ENCODE results near the gene RMRP. TPM values are rescaled to one million over a fixed set of nuclear protein-coding genes. Genes with fewer than 3 reads are reported as not detected.
"Not testable (repeated sequence)": the region's sequence is repeated elsewhere in the genome, so short reads cannot be mapped to it uniquely, and the experiment has no call there.

The RMRP gene
- total RNA-seq, 2 donors from 2014 or later = 18,238 to 21,166 TPM

DNA sequence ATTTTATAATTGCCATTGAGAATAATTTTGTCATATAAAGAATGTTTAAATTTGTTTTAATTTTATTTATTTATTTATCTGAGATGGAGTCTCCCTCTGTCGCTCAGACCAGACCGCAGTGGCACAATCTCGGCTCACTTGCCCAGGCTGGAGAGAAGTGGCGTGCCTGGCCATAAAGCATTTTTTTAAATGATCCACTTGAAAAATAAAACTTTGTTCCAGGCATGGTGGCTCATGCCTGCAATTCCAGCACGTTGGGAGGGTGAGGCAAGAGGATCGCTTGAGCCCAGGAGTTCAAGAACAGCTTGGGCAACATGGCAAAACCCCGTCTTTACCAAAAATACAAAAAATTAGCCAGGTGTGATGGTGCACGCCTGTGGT is 5.0 kb downstream of the RMRP start:
- intact Hi-C loops (cut with DNase I) = no loop called here
- DNase-seq (ENCODE audit: low spot score) = no peak

GRCh38 chr9:35651956-35652828 is 5.6 kb downstream of the RMRP start:
- no peak for DNase-seq (ENCODE audit: low spot score)
- intact Hi-C loops (cut with DNase I) = no loop called here

GRCh38 chr9:35650341-35651158 is 7.3 kb downstream of the RMRP start, which contains the start of gene SIT1:
Gene SIT1 (minus strand): TSS chr9:35650931. CDS start chr9:35650853, 78 bp downstream.
- intact Hi-C loops (cut with DNase I) = no loop called here
- no peak for DNase-seq (ENCODE audit: low spot score)

- intact Hi-C loops (cut with DNase I) = loop anchor here in 1 of 2 donors (5.0 kb wide), 1 partner anchor 37 kb away; no protein-coding TSS in a partner anchor
- DNase-seq (ENCODE audit: low spot score) = no peak
These were observed 8.1 kb downstream of the RMRP start for GRCh38 chr9:35649431-35650340.

DNA sequence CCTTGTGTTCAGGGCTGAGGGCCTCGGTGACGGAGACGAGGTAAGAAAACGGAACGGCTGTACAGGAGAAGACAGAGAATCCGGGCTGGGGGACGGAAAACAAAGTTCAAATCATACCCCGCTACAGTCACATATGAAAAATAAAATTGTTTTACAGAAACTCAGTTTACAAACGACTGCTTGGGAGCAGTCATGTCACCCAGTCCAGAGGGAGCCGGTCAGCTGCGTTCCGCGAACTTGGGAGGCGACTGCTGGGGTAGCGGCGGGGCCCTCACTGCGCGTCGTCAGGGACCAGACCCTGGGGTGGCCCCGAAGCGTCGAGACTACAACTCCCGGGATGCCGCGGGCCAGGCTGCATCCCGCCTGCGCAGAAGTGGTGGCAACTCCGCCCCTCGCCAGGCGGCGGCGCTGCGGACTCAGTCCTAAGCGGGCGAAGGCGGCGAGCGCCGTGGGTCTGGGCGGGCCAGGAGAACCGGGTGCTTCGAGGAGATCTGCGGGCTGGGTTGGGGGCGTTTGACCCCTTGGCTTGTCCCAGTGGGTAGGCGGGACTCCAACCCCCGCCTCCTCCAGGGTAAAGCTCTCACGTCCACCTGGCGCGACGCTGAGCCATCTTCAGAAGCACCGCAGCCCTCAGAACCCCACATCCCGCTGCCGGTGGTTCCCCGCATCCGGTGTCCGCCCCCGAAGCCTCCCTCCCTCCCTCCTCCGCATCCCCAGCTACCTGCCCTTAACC is 11.1 kb downstream of the RMRP start:
- intact Hi-C loops (cut with DNase I) = loop anchor here in 1 of 2 donors (5.0 kb wide), 1 partner anchor 34 kb away; no protein-coding TSS in a partner anchor
- peak; percentile 98 for DNase-seq (ENCODE audit: low spot score)

DNA sequence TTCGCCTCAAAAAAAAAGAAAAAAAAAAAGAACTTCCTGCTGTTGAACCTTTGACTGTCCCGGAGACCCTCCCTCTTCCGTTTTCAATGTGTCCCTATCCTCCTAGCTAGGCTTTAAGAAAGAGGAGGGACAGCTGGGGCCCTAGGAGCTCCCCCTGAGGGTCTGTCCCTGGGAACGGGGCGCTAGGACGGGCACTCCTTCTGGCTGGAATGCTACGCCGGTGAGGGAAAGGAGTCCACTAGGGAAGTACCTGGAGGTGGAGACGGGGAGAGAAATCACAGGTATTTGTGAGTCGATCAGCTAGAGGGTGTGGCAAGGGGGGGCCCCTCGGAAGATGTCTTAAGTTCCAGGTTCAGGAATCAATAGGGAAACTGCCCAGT is 11.7 kb downstream of the RMRP start:
- intact Hi-C loops (cut with DNase I) = loop anchor here in 1 of 2 donors (5.0 kb wide), 1 partner anchor 34 kb away; no protein-coding TSS in a partner anchor
- no peak for DNase-seq (ENCODE audit: low spot score)

GRCh38 chr9:35645736-35646135 is 12.1 kb downstream of the RMRP start:
- not testable (repeated sequence) for DNase-seq (ENCODE audit: low spot score)
- intact Hi-C loops (cut with DNase I) = loop anchor here in 1 of 2 donors (5.0 kb wide), 1 partner anchor 33 kb away; no protein-coding TSS in a partner anchor

- intact Hi-C loops (cut with DNase I) = no loop called here
- no peak for DNase-seq (ENCODE audit: low spot score)
These were observed 14.8 kb downstream of the RMRP start for GRCh38 chr9:35643046-35643445.

- intact Hi-C loops (cut with DNase I); DNase-seq (ENCODE audit: low spot score): not testable (repeated sequence)
These were observed 16.3 kb downstream of the RMRP start for GRCh38 chr9:35641478-35641877.

GRCh38 chr9:35640431-35640830 is 17.4 kb downstream of the RMRP start:
- DNase-seq (ENCODE audit: low spot score); intact Hi-C loops (cut with DNase I): not testable (repeated sequence)

DNA sequence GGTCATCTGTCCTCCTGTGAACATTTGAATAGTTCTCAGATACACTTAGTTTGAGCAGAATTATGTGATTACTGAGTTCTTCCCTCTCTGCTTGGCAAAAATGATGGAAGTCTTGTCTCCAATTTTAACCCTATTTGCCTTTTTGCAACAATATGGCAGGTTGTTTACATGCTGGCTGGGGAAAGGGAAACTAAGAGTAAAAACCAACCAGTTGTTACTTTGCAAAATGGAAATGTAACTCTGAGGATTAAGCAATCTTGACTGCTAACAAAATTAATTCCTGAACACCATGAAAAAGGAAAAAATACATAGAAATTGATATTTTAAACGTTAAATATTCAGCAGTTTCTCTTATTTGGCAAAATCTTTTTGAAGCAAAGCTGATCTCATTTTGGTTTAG is 18.2 kb downstream of the RMRP start:
- intact Hi-C loops (cut with DNase I) = no loop called here
- no peak for DNase-seq (ENCODE audit: low spot score)

DNA sequence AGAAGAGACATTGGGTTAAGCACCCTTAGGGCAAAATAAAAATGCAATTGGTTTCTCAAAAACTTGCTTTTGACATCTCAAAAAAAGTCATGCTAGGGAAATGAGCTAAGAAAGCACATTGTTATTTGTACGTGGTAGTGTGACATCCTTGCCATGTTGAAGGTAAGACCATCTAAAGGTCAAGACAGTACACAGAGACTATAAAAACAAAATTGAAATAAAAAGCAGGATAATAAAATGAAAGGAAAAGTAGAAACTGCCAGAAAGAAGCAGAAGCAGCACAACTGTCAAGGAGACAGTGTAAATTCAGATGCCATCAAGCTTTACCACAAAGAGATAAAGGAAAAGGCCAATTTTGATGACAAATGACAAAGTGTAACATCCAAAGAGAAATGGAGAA is 18.6 kb downstream of the RMRP start:
- DNase-seq (ENCODE audit: low spot score) = not testable (repeated sequence)

GRCh38 chr9:35638751-35639150 is 19.1 kb downstream of the RMRP start:
- DNase-seq (ENCODE audit: low spot score); intact Hi-C loops (cut with DNase I): not testable (repeated sequence)

More for the DNA sequence above, 18.6 kb downstream of the RMRP start:
- intact Hi-C loops (cut with DNase I) = not testable (repeated sequence)

DNA sequence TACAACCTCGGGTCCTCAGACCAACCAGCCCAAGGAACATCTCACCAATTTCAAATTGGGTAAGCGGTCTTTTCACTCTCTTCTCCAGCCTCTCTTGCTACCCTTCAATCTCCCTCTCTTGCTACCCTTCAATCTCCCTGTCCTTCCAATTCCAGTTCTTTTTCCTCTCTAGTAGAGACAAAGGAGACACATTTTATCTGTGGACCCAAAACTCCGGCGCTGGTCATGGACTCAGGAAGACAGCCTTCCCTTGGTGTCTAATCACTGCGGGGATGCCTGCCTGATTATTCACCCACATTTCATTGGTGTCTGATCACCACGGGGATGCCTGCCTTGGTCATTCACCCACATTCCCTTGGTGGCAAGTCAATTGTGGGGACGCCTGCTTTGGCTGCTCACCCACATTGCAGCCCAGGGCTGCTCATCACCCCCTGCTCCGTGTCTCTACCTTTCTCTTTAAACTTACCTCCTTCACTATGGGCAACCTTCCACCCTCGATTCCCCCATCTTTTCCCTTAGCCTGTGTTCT is 20.3 kb downstream of the RMRP start:
- DNase-seq (ENCODE audit: low spot score); intact Hi-C loops (cut with DNase I): not testable (repeated sequence)

DNA sequence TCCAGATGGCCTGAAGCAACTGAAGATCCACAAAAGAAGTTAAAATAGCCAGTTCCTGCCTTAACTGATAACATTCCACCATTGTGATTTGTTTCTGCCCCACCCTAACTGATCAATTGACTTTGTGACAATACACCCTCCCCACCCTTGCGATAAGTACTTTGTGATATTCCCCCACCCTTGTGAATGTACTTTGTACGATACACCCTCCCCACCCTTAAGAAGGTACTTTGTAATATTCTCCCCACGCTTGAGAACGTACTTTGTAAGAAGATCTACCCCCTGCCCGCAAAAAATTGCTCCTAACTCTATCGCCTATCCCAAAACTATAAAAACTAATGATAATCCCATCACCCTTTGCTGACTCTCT is 21.0 kb downstream of the RMRP start:
- DNase-seq (ENCODE audit: low spot score); intact Hi-C loops (cut with DNase I): not testable (repeated sequence)

DNA sequence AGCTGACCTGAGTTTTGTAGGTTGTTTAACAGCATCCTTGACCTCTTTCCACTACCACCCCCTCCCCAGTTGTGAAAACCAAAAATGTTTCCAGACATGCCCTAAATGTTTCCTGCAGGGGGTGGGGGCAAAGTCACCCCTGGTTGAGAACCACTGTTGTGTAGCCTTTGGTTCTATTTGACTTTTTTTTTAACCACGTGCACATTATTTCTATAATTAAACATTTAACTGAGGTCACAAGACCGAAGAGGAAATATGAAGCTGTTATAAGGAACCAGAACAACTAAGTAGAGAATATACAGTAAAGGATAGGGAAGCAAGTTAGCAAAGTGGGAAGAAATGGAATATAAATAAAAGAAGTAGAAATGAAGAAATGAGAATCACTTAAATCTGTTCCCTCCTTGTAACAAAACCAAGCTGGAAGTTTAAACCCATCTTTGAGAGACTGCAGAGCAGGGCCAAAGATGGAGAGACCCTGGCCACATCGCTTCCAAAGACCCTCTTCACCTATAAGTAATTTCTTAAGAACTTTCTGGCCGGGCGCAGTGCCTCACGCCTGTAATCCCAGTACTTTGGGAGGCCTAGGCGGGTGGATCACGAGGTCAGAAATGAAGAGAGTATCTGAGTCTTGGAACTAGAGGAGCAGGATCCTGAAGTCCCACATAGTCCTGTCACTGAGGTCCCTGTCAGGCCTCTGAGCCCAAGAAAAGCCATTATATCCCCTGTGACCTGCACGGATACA is 21.5 kb downstream of the RMRP start:
- intact Hi-C loops (cut with DNase I) = no loop called here
- DNase-seq (ENCODE audit: low spot score) = no peak

DNA sequence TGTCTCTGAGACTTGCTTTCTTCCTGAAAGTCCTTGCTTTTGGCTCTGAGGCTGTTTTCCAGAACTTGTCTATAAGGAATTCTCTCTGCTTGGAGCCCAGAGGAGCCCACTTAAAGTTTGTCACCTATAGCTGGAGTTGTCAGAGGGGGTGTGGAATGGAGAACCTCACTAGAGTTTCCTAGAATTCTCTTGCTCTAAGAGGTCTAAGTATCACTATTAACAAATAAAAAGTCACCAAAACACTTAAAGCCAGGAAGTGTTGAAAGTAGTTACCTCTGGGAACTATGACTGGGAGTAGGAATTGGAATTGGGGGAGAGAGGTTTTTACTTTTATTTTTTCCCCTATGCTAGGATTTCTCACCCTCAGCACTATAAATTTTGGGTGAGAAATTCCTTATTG is 22.1 kb downstream of the RMRP start:
- no peak for DNase-seq (ENCODE audit: low spot score)

More for the DNA sequence above, 22.1 kb downstream of the RMRP start:
- intact Hi-C loops (cut with DNase I) = no loop called here
